Activated gamma-delta T cell (primary cell): Measurements from ENCODE around the gene SERPIND1.
"Not testable (repeated sequence)": the region's sequence is repeated elsewhere in the genome, so short reads cannot be mapped to it uniquely, and the experiment has no call there.

Source experiments
- DNase-seq: peaks from one replicate; lab custom pipeline; 2025; lab: John Stamatoyannopoulos, UW

SERPIND1 gene

DNA sequence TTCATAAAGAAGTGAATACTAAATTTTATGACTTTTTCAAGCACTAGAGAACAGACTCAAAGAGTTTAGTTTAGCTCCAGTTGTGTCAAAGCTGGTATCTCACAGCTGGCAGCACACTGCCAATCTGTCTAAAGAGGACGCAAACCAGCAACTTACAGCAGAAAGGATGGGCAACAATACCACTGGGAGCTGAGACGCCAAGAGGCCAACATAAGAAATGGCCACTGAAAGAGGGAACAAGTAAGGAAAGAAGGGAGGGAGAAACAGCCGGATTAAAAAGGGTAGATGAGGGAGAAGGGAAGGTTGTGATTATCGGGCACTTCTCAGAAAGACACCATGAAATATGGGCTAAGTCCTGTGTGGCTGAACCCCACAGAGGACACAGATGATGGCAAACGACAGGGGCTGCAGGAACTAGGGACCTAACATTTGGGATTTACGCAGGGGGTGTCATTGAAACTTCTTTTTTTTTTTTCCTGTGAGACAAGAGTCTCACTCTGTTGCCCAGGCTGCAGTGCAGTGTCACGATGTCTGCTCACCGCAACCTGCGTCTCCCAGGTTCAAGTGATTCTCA, 41.7 kb downstream of the SERPIND1 start:
- DNase-seq: no peak

DNA sequence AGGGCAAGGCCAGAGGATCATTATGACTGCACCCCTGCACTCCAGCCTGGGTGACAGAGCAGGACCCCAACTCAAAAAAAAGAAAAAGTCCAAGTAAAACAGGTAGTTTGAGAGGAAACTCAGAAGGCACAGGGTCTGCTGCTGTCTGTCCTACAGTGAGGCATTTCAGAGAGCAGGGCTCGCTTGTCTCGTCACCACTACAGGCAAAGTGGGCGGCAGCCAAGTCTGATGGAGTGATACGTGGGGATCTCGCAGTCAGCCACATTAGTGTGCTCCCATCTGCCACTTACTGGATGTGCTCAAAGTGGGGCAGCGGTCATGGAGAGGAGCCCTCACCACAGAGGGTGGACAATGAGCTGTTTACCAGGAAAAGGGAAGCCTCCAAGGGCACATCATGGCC, 42.6 kb downstream of the SERPIND1 start:
- no peak for DNase-seq

DNA sequence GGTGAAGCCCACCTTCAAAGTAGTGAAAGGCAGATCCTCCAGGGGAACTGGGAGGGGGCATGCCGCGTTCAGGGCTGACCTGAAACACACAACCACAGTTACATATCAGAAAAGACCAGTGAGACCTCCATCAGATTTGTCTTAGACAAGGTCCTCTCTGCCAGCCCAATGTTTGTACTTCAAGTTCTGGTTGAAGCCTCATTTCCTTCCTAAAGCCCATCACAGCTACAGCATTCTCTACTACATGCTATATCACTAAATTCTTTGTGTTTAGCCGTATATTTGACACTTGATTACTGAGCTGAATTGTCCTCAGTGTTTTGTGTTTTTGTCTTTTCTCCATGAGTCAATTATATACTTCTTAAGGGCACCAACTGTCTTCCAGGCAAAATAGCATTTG, 44.6 kb downstream of the SERPIND1 start:
- no peak for DNase-seq

DNA sequence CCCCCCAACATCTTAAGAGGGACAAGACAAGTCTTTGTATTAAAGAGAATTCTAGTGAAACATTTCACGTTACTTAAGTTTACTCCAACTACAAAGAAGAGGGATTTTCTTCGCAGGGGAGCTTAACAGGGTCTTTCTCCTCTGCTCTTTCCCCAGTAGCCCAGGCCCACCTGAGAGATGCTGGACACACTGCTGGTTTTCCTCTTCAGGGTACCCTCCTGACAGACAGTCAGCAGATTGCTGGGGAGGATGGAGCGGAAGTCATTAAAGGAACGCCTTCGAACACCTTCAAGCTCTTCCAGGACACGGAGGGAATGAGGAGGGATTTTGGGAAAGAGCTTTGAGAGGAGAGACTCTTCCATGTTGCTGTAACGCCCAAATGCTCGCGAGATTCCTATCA, 45.6 kb downstream of the SERPIND1 start:
- DNase-seq: no peak

DNA sequence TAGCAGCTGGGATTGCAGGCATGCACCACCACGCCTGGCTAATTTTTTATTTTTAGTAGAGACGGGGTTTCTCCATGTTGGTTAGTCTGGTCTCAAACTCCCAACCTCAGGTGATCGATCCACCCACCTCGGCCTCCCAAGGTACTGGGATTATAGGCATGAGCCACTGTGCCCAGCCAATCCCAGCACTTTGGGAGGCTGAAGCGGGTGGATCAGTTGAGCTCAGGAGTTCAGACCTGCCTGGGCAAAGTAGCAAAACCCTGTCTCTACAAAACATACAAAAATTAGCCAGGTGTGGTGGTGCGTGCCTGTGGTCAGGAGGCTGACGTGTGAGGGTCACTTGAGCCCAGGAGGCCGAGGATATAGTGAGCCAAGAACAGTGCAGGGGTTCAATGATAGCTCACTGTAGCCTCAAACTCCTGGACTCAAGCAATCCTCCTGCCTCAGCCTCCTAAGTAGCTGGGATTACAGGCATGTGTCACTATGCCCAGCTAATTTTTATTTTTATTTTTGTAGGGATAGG, 47.9 kb downstream of the SERPIND1 start:
- not testable (repeated sequence) for DNase-seq

DNA sequence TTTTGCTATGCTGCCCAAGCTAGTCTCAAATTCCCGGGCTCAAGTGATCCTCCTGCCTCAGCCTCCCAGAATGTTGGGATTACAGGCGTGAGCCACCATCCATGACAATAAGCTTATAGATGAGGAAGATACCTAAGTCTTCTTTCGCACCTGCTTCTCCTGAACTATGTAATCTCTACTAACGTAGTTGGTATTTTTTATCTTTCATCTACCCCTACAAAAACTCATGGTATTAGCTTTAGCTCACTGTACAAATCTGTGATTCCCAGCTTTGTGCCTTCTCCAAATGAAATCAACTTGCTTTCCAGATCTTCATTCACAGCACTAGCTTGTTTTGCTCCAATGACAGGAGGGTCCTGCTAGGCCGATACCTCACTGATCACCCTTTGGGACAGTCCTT, 48.3 kb downstream of the SERPIND1 start:
- no peak for DNase-seq

DNA sequence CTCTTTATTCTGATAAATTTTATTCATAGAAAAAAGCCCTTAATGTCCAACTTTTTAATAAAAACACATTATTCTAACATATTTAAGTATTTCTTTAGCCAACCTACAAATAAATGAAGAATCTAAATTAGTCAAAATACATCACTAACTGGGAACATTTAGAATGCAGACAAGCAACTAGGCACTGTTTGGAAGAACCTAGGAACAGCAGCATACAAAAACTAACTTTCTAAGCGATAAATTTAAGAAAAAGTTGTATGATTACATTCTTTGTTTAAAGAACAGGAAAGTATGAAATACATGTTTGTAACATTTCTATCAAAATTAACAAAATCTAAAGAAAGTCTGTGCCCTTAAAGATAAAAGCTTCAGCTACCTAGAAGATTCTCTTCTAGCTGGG, 49.4 kb downstream of the SERPIND1 start:
- no peak for DNase-seq

DNA sequence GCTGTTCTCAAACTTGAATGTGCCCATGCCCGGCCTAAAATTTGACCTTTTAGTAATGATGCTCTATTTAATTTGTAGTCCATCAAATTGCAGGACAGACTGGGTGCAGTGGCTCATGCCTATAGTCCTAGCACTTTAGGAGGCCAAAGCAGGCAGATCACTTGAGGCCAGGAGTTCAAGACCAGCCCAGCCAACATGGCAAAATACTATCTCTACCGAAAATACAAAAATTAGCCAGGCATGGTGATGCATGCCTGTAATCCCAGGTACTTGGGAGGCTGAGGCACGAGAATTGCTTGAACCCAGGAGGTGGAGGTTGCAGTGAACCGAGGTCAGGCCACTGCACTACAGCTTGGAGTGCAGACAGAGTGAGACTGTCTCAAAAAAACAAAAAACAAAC, 51.3 kb downstream of the SERPIND1 start:
- DNase-seq: not testable (repeated sequence)

DNA sequence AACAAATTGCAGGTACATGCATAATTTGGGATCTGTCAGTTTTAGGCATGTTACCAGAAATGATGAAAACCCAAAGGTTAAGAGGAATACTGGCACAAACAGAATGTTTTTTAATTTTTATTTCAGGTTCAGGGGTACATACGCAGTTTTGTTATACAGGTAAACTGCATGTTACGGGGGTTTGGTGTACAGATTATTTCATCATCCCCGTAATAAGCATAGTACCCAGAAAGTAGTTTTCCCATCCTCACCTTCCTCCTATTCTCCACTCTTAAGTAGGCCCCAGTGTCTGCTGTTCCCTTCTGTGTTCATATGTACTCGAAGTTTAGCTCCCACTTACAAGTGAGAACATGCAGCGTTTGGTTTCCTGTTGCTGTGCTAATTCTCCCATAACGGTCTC, 51.7 kb downstream of the SERPIND1 start:
- no peak for DNase-seq

DNA sequence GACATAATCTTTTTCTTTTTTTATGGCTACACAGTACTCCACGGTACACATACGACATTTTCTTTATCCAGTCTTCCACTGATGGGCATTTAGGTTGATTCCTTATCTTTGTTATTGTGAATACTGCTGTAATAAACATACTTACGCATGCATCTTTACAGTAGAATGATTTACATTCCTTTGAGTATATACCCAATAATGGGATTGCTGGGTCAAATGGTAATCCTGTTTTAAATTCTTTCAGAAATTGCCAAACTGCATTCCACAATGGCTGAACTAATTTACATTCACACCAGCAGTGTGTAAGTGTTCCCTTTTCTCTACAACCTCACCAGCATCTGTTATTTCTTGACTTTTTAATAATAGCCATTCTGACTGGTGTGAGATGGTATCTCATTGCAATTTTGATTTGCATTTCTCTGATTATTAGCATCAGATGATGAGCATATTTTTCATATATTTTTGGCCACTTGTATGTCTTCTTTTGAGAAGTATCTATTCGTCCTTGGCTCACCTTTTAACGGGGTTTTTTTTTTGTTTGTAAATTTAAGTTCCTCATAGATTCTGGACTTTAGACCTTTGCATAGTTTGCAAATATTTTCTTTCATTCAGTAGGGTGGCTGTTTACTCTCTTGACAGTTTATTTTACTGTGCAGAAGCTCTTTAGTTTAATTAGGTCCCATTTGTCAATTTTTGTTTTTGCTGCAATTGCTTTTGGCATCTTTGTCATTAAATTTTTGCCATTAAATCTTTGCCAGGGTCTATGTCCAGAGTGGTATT, 52.6 kb downstream of the SERPIND1 start:
- DNase-seq: not testable (repeated sequence)

DNA sequence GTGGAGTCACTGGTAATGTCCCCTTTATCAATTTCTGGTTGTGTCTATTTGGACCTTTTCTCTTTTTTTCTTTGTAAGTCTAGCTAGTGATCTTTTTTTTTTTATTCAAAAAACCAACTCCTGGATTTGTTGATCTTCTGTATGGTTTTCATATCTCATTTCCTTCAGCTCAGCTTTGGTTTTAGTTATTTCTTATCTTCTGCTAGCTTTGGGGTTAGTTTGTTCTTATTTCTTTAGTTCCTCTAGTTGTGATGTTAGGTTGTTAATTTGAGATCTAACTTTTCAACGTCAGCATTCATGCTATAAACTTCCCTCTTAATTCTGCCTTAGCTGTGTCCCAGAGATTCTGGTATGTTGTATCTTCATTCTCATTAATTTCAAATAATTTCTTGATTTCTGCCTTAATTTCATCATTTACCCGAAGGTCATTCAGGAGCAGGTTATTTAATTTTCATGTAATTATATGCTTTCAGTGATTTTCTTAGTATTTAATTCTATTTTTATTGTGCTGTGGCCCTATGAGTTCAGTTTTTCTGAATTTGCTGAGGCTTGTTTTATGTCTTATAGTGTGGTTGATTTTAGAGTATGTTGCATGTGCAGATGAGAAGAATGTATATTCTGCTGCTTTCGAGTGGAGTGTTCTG, 55.7 kb downstream of the SERPIND1 start:
- DNase-seq: no peak

DNA sequence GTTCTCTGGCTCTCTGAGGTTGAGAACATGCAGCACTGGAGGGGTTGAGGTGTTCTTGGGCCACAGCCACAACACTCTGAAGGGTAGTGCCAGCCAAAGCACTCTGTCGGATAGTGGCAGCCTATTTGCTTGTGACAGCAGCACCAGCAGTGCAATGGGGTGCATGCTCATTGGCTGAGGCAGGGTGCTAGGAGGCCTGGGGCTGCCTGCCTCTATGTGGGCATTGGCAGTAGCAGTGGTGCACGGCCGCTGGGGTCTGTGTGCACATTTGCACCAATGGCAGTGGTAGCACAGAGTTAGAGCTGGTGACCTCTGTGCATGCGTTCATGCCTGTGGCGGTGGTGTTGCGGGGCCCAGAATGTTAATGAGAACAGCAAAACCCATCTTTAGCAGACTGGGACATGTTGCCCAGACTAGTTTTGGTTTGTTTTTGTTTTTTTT, 59.3 kb downstream of the SERPIND1 start:
- no peak for DNase-seq

DNA sequence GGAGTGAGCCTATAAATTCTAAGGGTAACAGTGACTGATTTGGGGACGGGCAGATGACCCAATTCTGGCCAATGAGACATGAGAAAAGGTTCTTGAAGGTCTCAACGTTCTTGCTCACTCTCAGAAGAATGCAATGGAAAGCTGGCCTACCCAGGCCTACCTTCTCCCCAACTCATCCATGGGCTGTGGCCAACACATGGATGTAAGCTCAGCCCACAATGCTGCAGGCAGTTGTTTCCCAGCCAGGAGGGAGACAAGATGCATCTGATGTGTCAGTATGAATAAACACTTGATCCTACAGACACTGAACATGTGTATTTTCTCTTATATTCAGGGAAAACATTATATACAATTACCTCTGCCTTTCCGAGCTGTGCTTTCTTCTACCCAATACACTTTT, 60.3 kb downstream of the SERPIND1 start:
- no peak for DNase-seq

DNA sequence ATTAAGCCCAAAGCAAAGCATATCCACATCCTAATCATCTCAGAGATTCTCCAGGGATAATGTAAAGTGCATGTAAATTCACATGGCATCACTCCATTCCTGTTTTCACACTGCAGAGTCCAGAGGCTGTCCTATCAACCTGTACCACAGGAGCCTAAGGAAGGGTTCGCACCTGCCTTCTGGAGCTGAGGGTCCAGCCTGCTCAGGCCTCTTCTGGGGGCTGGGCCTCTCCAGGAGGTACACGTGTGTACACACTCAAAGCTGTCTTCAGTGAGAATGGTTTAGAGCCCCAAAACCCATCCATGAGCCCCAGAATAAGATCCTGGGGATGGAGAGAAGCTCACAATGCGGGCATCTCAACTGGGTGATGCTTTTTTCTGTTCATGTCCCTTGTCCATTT, 60.8 kb downstream of the SERPIND1 start:
- no peak for DNase-seq
